Measurements from ENCODE around the gene PARD3. TPM values are rescaled to one million over a fixed set of nuclear protein-coding genes. Genes with fewer than 3 reads are reported as not detected.

PARD3 gene
- total RNA-seq, 1 experiment from 2014 or later: 46.3 TPM

DNA sequence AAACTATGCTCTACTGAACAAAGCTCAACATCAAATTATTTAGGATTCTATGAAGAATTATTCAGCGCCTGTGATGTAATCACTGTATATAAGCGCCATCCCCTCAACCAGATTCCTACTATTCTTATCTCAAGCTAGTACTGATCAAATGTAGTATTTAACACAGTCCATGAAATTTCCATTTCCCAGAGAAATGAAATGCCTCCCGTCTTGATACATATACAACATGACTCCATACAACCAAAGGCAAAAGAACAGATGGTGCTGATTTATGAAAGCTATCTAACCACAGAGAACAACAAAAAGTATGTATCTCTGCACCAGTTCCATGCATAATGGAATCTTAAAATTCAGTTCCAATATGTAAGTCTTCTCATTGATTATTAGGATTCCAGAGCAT lies 406.1 kb downstream of the PARD3 start:
- DNase-seq (ENCODE audit: low read depth, low spot score) (no peak), ATAC-seq (no peak)
- H3K4me3 ChIP-seq (replicated peaks in 1 of 2; ENCODE audit: low read depth in 1 of 2, low read length in 2 of 2): no peak overlapping the region
- H3K4me2 ChIP-seq (ENCODE audit: low read length): no peak overlapping the region
- CTCF ChIA-PET: no interaction called here
- H3K27ac ChIP-seq (ENCODE audit: low read depth, low read length): no peak overlapping the region
- no peaks in the 10 kb centered on the region for H3K36me3 ChIP-seq (ENCODE audit: control insufficient read depth in 1 of 2, insufficient read depth in 2 of 2, low read length in 2 of 2)
- TF ChIP-seq FOSL1 (IDR thresholded peaks at IDR 0.05; ENCODE audit: low read depth) (no peak), JUND (IDR thresholded peaks at IDR 0.05) (no peak), ELF1 (IDR thresholded peaks at IDR 0.05; ENCODE audit: borderline replicate concordance, low read depth) (no peak), ZFX (IDR thresholded peaks at IDR 0.05) (no peak), YY1 (IDR thresholded peaks at IDR 0.05; ENCODE audit: extremely low read depth, insufficient replicate concordance, low read depth, low read length) (no peak), ZNF274 (IDR thresholded peaks at IDR 0.05; ENCODE audit: low read depth, low read length) (no peak), RAD21 (IDR thresholded peaks at IDR 0.05; ENCODE audit: low read depth) (no peak), REST (IDR thresholded peaks at IDR 0.05; ENCODE audit: low read depth) (no peak), SIN3A (IDR thresholded peaks at IDR 0.05; ENCODE audit: low read depth) (no peak), POLR2A (IDR thresholded peaks at IDR 0.05; ENCODE audit: borderline replicate concordance, extremely low read depth, insufficient read depth, insufficient read length) (no peak), EZH2phosphoT487 (IDR thresholded peaks at IDR 0.05; ENCODE audit: borderline replicate concordance) (no peak), SP1 (IDR thresholded peaks at IDR 0.05; ENCODE audit: low read depth) (no peak), TCF7L2 (IDR thresholded peaks at IDR 0.05; ENCODE audit: borderline replicate concordance, extremely low read depth, insufficient read depth, insufficient read length) (no peak), EZH2 (IDR thresholded peaks at IDR 0.05) (no peak), CBX3 (IDR thresholded peaks at IDR 0.05; ENCODE audit: low read depth) (no peak), CEBPB (IDR thresholded peaks at IDR 0.05; ENCODE audit: low read depth) (no peak)
- TF ChIP-seq, protein P1, sequence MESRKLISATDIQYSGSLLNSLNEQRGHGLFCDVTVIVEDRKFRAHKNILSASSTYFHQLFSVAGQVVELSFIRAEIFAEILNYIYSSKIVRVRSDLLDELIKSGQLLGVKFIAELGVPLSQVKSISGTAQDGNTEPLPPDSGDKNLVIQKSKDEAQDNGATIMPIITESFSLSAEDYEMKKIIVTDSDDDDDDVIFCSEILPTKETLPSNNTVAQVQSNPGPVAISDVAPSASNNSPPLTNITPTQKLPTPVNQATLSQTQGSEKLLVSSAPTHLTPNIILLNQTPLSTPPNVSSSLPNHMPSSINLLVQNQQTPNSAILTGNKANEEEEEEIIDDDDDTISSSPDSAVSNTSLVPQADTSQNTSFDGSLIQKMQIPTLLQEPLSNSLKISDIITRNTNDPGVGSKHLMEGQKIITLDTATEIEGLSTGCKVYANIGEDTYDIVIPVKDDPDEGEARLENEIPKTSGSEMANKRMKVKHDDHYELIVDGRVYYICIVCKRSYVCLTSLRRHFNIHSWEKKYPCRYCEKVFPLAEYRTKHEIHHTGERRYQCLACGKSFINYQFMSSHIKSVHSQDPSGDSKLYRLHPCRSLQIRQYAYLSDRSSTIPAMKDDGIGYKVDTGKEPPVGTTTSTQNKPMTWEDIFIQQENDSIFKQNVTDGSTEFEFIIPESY (IDR thresholded peaks at IDR 0.05; ENCODE audit: extremely low read depth, insufficient replicate concordance, low read length): no peak
- TF ChIP-seq, protein P2, sequence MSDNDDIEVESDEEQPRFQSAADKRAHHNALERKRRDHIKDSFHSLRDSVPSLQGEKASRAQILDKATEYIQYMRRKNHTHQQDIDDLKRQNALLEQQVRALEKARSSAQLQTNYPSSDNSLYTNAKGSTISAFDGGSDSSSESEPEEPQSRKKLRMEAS (IDR thresholded peaks at IDR 0.05): no peak
- TF ChIP-seq, protein P3, sequence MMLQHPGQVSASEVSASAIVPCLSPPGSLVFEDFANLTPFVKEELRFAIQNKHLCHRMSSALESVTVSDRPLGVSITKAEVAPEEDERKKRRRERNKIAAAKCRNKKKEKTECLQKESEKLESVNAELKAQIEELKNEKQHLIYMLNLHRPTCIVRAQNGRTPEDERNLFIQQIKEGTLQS (IDR thresholded peaks at IDR 0.05): no peak
- H3K9ac ChIP-seq (ENCODE audit: low read length): no peak overlapping the region
- H3K9me3 ChIP-seq (ENCODE audit: control insufficient read depth in 1 of 2, insufficient read depth in 1 of 2, low read depth in 1 of 2, low read length in 2 of 2): no peaks in the 10 kb centered on the region
- no TSS peak for BruUV-seq (replicated peaks)
- no peaks in the 10 kb centered on the region for H3K27me3 ChIP-seq (ENCODE audit: insufficient read depth, low read length)
- POLR2A ChIA-PET: no interaction called here
- peaks cover 31 to 44% of the 10 kb centered on the region in 2 experiments for H3K4me1 ChIP-seq (ENCODE audit: control insufficient read depth in 1 of 2, insufficient read depth in 2 of 2, low read length in 2 of 2)
- H2AFZ ChIP-seq (ENCODE audit: low read depth, low read length, poor library complexity, severe bottlenecking): no peak overlapping the region
- no peaks in the 10 kb centered on the region for H3K79me2 ChIP-seq (ENCODE audit: insufficient read depth, low read length)
- H4K20me1 ChIP-seq (ENCODE audit: insufficient read depth): no peaks in the 10 kb centered on the region
- H3K9me2 ChIP-seq (ENCODE audit: insufficient read depth): no peaks in the 10 kb centered on the region
- RAD21 ChIA-PET (ENCODE audit: low non-redundant PET in 1 of 2, low total read pairs in 2 of 2, uncharacterized antibody in 2 of 2, unreplicated experiment in 2 of 2): no interaction called here
- intact Hi-C loops (cut with micrococcal nuclease): loop anchor here (10.0 kb wide), 1 partner anchor 226 kb away; no protein-coding TSS in a partner anchor

All from HCT116 (cell line).